Central memory CD8-positive, alpha-beta T cell (primary cell): ENCODE measurements around the gene VOPP1.

Source experiments
- ATAC-seq: fragments of 150-1000 bp; cut with Tn5 transposase; replicated peaks from 2 replicates; pipeline ENCODE4 v1.10.0; 2022; ENCODE audit warnings: mild to moderate bottlenecking, moderate FRiP score, moderate number of reproducible peaks; ENCODE audit not compliant: poor library complexity, severe bottlenecking; ENCODE audit errors: extremely low read depth
- DNase-seq, 2 donors: peaks; one replicate each; pipeline ENCODE4 v3.0.0; 2021; ENCODE audit warnings: low spot score in 2 of 2
- H3K27ac Mint-ChIP-seq: one replicate; pipeline ENCODE4 v1.8.0; 2022; ENCODE audit warnings: low read depth, mild to moderate bottlenecking, moderate library complexity, mixed read lengths
- H3K27me3 Mint-ChIP-seq: one replicate; pipeline ENCODE4 v1.8.0; 2022; ENCODE audit warnings: mixed read lengths
- H3K36me3 Mint-ChIP-seq: one replicate; pipeline ENCODE4 v1.8.0; 2022; ENCODE audit warnings: mild to moderate bottlenecking, moderate library complexity, mixed read lengths; ENCODE audit not compliant: insufficient read depth
- H3K4me1 Mint-ChIP-seq: one replicate; pipeline ENCODE4 v1.8.0; 2022; ENCODE audit warnings: mixed read lengths
- H3K4me3 Mint-ChIP-seq: one replicate; pipeline ENCODE4 v1.8.0; 2022; ENCODE audit warnings: mild to moderate bottlenecking, moderate library complexity, mixed read lengths
- H3K9me3 Mint-ChIP-seq: one replicate; pipeline ENCODE4 v1.8.0; 2022; ENCODE audit warnings: mixed read lengths

Gene VOPP1

GRCh38 chr7:55429835-55430499 is 142.3 kb downstream of the VOPP1 start:
- no peak for ATAC-seq
- Mint-ChIP-seq H3K36me3 (peaks cover 9% of the 10 kb centered on the region), H3K27me3 (no peaks in the 10 kb centered on the region), H3K27ac (no peak overlapping the region), H3K9me3 (no peaks in the 10 kb centered on the region), H3K4me3 (no peak overlapping the region), H3K4me1 (peaks cover 7% of the 10 kb centered on the region)
- DNase-seq: no peak

- Mint-ChIP-seq H3K27me3 (no peaks in the 10 kb centered on the region), H3K9me3 (no peaks in the 10 kb centered on the region), H3K27ac (no peak overlapping the region), H3K4me3 (no peak overlapping the region), H3K4me1 (peaks cover under 1% of the 10 kb centered on the region), H3K36me3 (peaks cover 10% of the 10 kb centered on the region)
- DNase-seq: no peak
- no peak for ATAC-seq
These were observed 144.5 kb downstream of the VOPP1 start for GRCh38 chr7:55427800-55428199.

- H3K9me3 Mint-ChIP-seq: no peaks in the 10 kb centered on the region
- ATAC-seq (no peak), DNase-seq (no peak)
- H3K36me3 Mint-ChIP-seq: peaks cover 10% of the 10 kb centered on the region
- H3K27ac Mint-ChIP-seq: no peak overlapping the region
- no peaks in the 10 kb centered on the region for H3K27me3 Mint-ChIP-seq
- H3K4me3 Mint-ChIP-seq: no peak overlapping the region
- H3K4me1 Mint-ChIP-seq: no peaks in the 10 kb centered on the region
These were observed 145.0 kb downstream of the VOPP1 start for GRCh38 chr7:55427342-55427741.

GRCh38 chr7:55426676-55427075 is 145.6 kb downstream of the VOPP1 start:
- Mint-ChIP-seq H3K4me3 (no peak overlapping the region), H3K27me3 (no peaks in the 10 kb centered on the region), H3K27ac (no peak overlapping the region), H3K9me3 (no peaks in the 10 kb centered on the region), H3K36me3 (peaks cover 10% of the 10 kb centered on the region), H3K4me1 (no peaks in the 10 kb centered on the region)
- no peak for ATAC-seq
- DNase-seq: no peak

- no peaks in the 10 kb centered on the region for H3K4me1 Mint-ChIP-seq
- ATAC-seq: no peak
- no peaks in the 10 kb centered on the region for H3K9me3 Mint-ChIP-seq
- no peak for DNase-seq
- H3K36me3 Mint-ChIP-seq: peaks cover 10% of the 10 kb centered on the region
- H3K27ac Mint-ChIP-seq: no peak overlapping the region
- H3K4me3 Mint-ChIP-seq: no peak overlapping the region
- H3K27me3 Mint-ChIP-seq: no peaks in the 10 kb centered on the region
These were observed 147.1 kb downstream of the VOPP1 start for GRCh38 chr7:55425141-55425752.

- H3K4me3 Mint-ChIP-seq: no peak overlapping the region
- H3K36me3 Mint-ChIP-seq: peaks cover 12% of the 10 kb centered on the region
- no peaks in the 10 kb centered on the region for H3K9me3 Mint-ChIP-seq
- no peaks in the 10 kb centered on the region for H3K27me3 Mint-ChIP-seq
- no peaks in the 10 kb centered on the region for H3K4me1 Mint-ChIP-seq
- H3K27ac Mint-ChIP-seq: no peak overlapping the region
- no peak for DNase-seq
- ATAC-seq: no peak
These were observed 148.4 kb downstream of the VOPP1 start for GRCh38 chr7:55423891-55424290.

GRCh38 chr7:55423277-55423711 is 149.0 kb downstream of the VOPP1 start:
- no peak overlapping the region for H3K27ac Mint-ChIP-seq
- no peaks in the 10 kb centered on the region for H3K9me3 Mint-ChIP-seq
- H3K36me3 Mint-ChIP-seq: peaks cover 12% of the 10 kb centered on the region
- no peak overlapping the region for H3K4me3 Mint-ChIP-seq
- no peaks in the 10 kb centered on the region for H3K4me1 Mint-ChIP-seq
- H3K27me3 Mint-ChIP-seq: no peaks in the 10 kb centered on the region
- ATAC-seq: no peak
- no peak for DNase-seq
